GM23338 (cell line): ENCODE measurements around the gene MAP3K21. TPM values are rescaled to one million over a fixed set of nuclear protein-coding genes. Genes with fewer than 3 reads are reported as not detected.

Experiments used
- ATAC-seq: fragments of 200-7000 bp; cut with Tn5 transposase; 3 replicates; pipeline ENCODE4 v1.9.1; 2020
- DNase-seq: peaks from one replicate; pipeline ENCODE4 v3.0.0-alpha.2; 2015; ENCODE audit warnings: low spot score
- H2AFZ ChIP-seq: fragments of 200-600 bp; sonication (generic); 2 replicates; pipeline ENCODE4 v1.8.0; 2016; ENCODE audit warnings: antibody characterized with exemption, mild to moderate bottlenecking, moderate library complexity
- H3F3A ChIP-seq: fragments of 200-600 bp; sonication (generic); replicated peaks from 2 replicates; pipeline ENCODE4 v1.8.0; 2017; ENCODE audit warnings: antibody characterized with exemption, mixed run types, low read depth
- H3K27ac ChIP-seq: fragments of 200-600 bp; sonication (generic); 2 replicates; pipeline ENCODE4 v1.6.1; 2016; ENCODE audit warnings: low read depth
- H3K27me3 ChIP-seq: fragments of 200-600 bp; sonication (generic); 2 replicates; pipeline ENCODE4 v1.8.0; 2016; ENCODE audit warnings: mild to moderate bottlenecking, mixed run types, moderate library complexity; ENCODE audit not compliant: insufficient read depth
- H3K36me3 ChIP-seq: fragments of 200-600 bp; sonication (generic); 2 replicates; pipeline ENCODE4 v1.8.0; 2016; ENCODE audit warnings: mild to moderate bottlenecking; ENCODE audit not compliant: insufficient read depth
- H3K4me1 ChIP-seq: fragments of 200-600 bp; sonication (generic); 2 replicates; pipeline ENCODE4 v1.8.0; 2016; ENCODE audit warnings: mild to moderate bottlenecking, moderate library complexity; ENCODE audit not compliant: insufficient read depth
- H3K4me2 ChIP-seq: fragments of 200-600 bp; sonication (generic); 2 replicates; pipeline ENCODE4 v1.7.1; 2017; ENCODE audit warnings: mixed run types
- H3K4me3 ChIP-seq: fragments of 200-600 bp; sonication (generic); 2 replicates; pipeline ENCODE4 v1.6.1; 2016; ENCODE audit warnings: mixed run types
- H3K79me2 ChIP-seq: fragments of 200-600 bp; sonication (generic); replicated peaks from 2 replicates; pipeline ENCODE4 v1.8.0; 2017; ENCODE audit warnings: mild to moderate bottlenecking; ENCODE audit not compliant: insufficient read depth
- H3K9me2 ChIP-seq: fragments of 200-600 bp; sonication (generic); 2 replicates; pipeline ENCODE4 v1.8.0; 2017; ENCODE audit not compliant: insufficient read depth
- H4K20me1 ChIP-seq: fragments of 200-600 bp; sonication (generic); replicated peaks from 2 replicates; pipeline ENCODE4 v1.8.0; 2017; ENCODE audit warnings: mild to moderate bottlenecking; ENCODE audit not compliant: insufficient read depth
- H3K27ac Mint-ChIP-seq: 2 replicates; pipeline ENCODE4 v1.8.0; 2020; ENCODE audit warnings: inconsistent platforms, mild to moderate bottlenecking, moderate library complexity, mixed read lengths
- H3K27me3 Mint-ChIP-seq: 3 replicates; pipeline ENCODE4 v1.8.0; 2022; ENCODE audit warnings: low read depth, mild to moderate bottlenecking, moderate library complexity, mixed read lengths, inconsistent platforms; ENCODE audit not compliant: insufficient read depth, poor library complexity
- H3K36me3 Mint-ChIP-seq: 3 replicates; pipeline ENCODE4 v1.8.0; 2021; ENCODE audit warnings: low read depth, mild to moderate bottlenecking, inconsistent platforms, moderate library complexity, mixed read lengths
- H3K4me1 Mint-ChIP-seq: 3 replicates; pipeline ENCODE4 v1.8.0; 2020; ENCODE audit warnings: mild to moderate bottlenecking, inconsistent platforms, mixed read lengths
- H3K4me3 Mint-ChIP-seq: 3 replicates; pipeline ENCODE4 v1.8.0; 2021; ENCODE audit warnings: moderate library complexity, mild to moderate bottlenecking, inconsistent platforms, mixed read lengths
- H3K9me3 Mint-ChIP-seq: 3 replicates; pipeline ENCODE4 v1.8.0; 2020; ENCODE audit warnings: moderate library complexity, mild to moderate bottlenecking, inconsistent platforms, mixed read lengths
- CREB1 ChIP-seq: fragments of 250-450 bp; sonication (Bioruptor Pico); IDR thresholded peaks from 2 replicates; pipeline ENCODE4 v1.5.0; 2020; ENCODE audit warnings: low read depth, mild to moderate bottlenecking, moderate library complexity
- CTCF ChIP-seq, 2 experiments: fragments of 200-600 bp in 1 of 2; sonication (generic) in 1 of 2; conservative IDR thresholded peaks; 2 replicates each; pipeline versions ENCODE4 v1.5.1 to v1.6.1; 2016 to 2017; ENCODE audit warnings: antibody characterized with exemption in 2 of 2, low read depth in 2 of 2, mild to moderate bottlenecking in 2 of 2, moderate library complexity in 1 of 2
- EZH2phosphoT487 ChIP-seq: fragments of 200-600 bp; sonication (generic); IDR thresholded peaks from one replicate; pipeline ENCODE4 v1.8.1; 2018; ENCODE audit warnings: antibody characterized with exemption; ENCODE audit not compliant: unreplicated experiment
- POLR2AphosphoS5 ChIP-seq: IDR thresholded peaks from 2 replicates; pipeline ENCODE4 v1.6.1; 2016; ENCODE audit warnings: antibody characterized with exemption, low read depth
- REST ChIP-seq: IDR thresholded peaks from one replicate; pipeline ENCODE4 v1.6.1; 2018; ENCODE audit warnings: antibody characterized with exemption; ENCODE audit not compliant: unreplicated experiment
- ZNF114 ChIP-seq: fragments of 250-450 bp; sonication (Bioruptor Pico); IDR thresholded peaks from 2 replicates; pipeline ENCODE4 v1.5.0; 2020; ENCODE audit warnings: mild to moderate bottlenecking, moderate library complexity
- ZNF462 ChIP-seq: fragments of 250-450 bp; sonication (Bioruptor Pico); IDR thresholded peaks from 2 replicates; pipeline ENCODE4 v1.5.0; 2020; ENCODE audit warnings: mild to moderate bottlenecking, moderate library complexity
- polyA plus RNA-seq: library from polyadenylated mRNA; unstranded; fragments of >200 nt; fragmentation: Nextera tagmentation; extraction: Ambion mirVana; gene quantifications from 2 replicates; pipeline ENCODE4 v1.2.1, GENCODE V29; 2016
- total RNA-seq: library from RNA; depleted of rRNA; stranded (reverse); fragments of >200 nt; shearing (Covaris generic); gene quantifications from 2 replicates; pipeline ENCODE4 v1.2.3, GENCODE V29; 2014

Gene MAP3K21
- total and polyA plus RNA-seq, 2 experiments from 2014 or later, result 11.7 to 40.1 TPM

GRCh38 chr1:233328142-233328921, 808 bp downstream of the MAP3K21 start (continued):
- TF ChIP-seq ZNF462 (CRISPR knock-in tag) (no peak), ZNF114 (CRISPR knock-in tag) (no peak), POLR2AphosphoS5 (no peak; the same call in 1 of the 2 replicates), EZH2phosphoT487 (no peak), CREB1 (CRISPR knock-in tag) (no peak)

- no peaks in the 10 kb centered on the region; the same call in 2 of the 3 replicates for H3K36me3 Mint-ChIP-seq
- no peak for ATAC-seq
- peaks cover 8% of the 10 kb centered on the region for H3K27me3 Mint-ChIP-seq
- H3K4me3 ChIP-seq, result no peak overlapping the region
- H2AFZ ChIP-seq, result no peak overlapping the region
- no peaks in the 10 kb centered on the region for H3K36me3 ChIP-seq
- H3K4me1 Mint-ChIP-seq, result peaks cover 39% of the 10 kb centered on the region
- H3K4me2 ChIP-seq, result peak overlapping the region; percentile 34; the same call in 1 of the 2 replicates
- H3K79me2 ChIP-seq, result peaks cover 82% of the 10 kb centered on the region
- TF ChIP-seq REST (no peak), CTCF (conservative IDR thresholded peaks at IDR 0.05; ENCODE audit: low read depth in 2 of 2) (0 out of 4 replicates have a peak, but pooled peaks of 1 of the 2 experiments have one; percentile 0)
- H3K4me1 ChIP-seq, result peaks cover 36% of the 10 kb centered on the region
- peaks cover 13% of the 10 kb centered on the region for H3K27me3 ChIP-seq
- H3K27ac Mint-ChIP-seq, result no peak overlapping the region
- H3K4me3 Mint-ChIP-seq, result no peak overlapping the region
- H3K9me2 ChIP-seq, result no peaks in the 10 kb centered on the region
- DNase-seq, result no peak
- H4K20me1 ChIP-seq, result peaks cover 21% of the 10 kb centered on the region
- no peaks in the 10 kb centered on the region for H3K9me3 Mint-ChIP-seq
- H3F3A ChIP-seq, result no peaks in the 10 kb centered on the region
- no peak overlapping the region for H3K27ac ChIP-seq
Observed at GRCh38 chr1:233331676-233332519, 4.4 kb downstream of the MAP3K21 start.
